Measurements from ENCODE around the gene ULK1. TPM values are rescaled to one million over a fixed set of nuclear protein-coding genes. Genes with fewer than 3 reads are reported as not detected.

ULK1 gene
- total RNA-seq, 1 experiment from 2014 or later: 34.2 TPM

- ATAC-seq: no peak
- RAD21 ChIA-PET (ENCODE audit: low non-redundant PET in 1 of 2, low total read pairs in 2 of 2, uncharacterized antibody in 2 of 2, unreplicated experiment in 2 of 2): no interaction called here
- no peaks in the 10 kb centered on the region for H3K9me3 ChIP-seq (ENCODE audit: control insufficient read depth in 1 of 2, insufficient read depth in 1 of 2, low read depth in 1 of 2, low read length in 2 of 2)
- intact Hi-C loops (cut with micrococcal nuclease): loop anchor here (2.0 kb wide), 1 partner anchor 34 kb away; no protein-coding TSS in a partner anchor
- H3K9ac ChIP-seq (ENCODE audit: low read length): peak overlapping the region; percentile 71
- BruUV-seq (replicated peaks): no TSS peak
- H3K79me2 ChIP-seq (ENCODE audit: insufficient read depth, low read length): no peaks in the 10 kb centered on the region
- no peaks in the 10 kb centered on the region for H4K20me1 ChIP-seq (ENCODE audit: insufficient read depth)
- H3K27me3 ChIP-seq (ENCODE audit: insufficient read depth, low read length): no peaks in the 10 kb centered on the region
- CTCF ChIA-PET: no interaction called here
- POLR2A ChIA-PET: no interaction called here
- no peaks in the 10 kb centered on the region for H3K9me2 ChIP-seq (ENCODE audit: insufficient read depth)
- DNase-seq (ENCODE audit: low read depth, low spot score): no peak
- peak overlapping the region; percentile 76; the same call in 1 of the 2 replicates for H3K27ac ChIP-seq (ENCODE audit: low read depth, low read length)
- TF ChIP-seq YY1 (IDR thresholded peaks at IDR 0.05; ENCODE audit: extremely low read depth, insufficient replicate concordance, low read depth, low read length) (no peak), POLR2AphosphoS5 (IDR thresholded peaks at IDR 0.05; ENCODE audit: low read depth, low read length) (no peak), SIN3A (IDR thresholded peaks at IDR 0.05; ENCODE audit: low read depth) (no peak), ZBTB33 (IDR thresholded peaks at IDR 0.05; ENCODE audit: extremely low read depth, insufficient replicate concordance, low read length) (no peak), ZNF274 (IDR thresholded peaks at IDR 0.05; ENCODE audit: low read depth, low read length) (no peak), CBX3 (IDR thresholded peaks at IDR 0.05; ENCODE audit: low read depth) (no peak), MAX (IDR thresholded peaks at IDR 0.05) (no peak), ZFX (IDR thresholded peaks at IDR 0.05) (no peak), ATF3 (IDR thresholded peaks at IDR 0.05) (no peak), RAD21 (IDR thresholded peaks at IDR 0.05; ENCODE audit: low read depth) (no peak)
- peak overlapping the region; percentile 96 for H3K4me2 ChIP-seq (ENCODE audit: low read length)
- H3K4me1 ChIP-seq (ENCODE audit: control insufficient read depth in 1 of 2, insufficient read depth in 2 of 2, low read length in 2 of 2): peaks cover 18 to 25% of the 10 kb centered on the region in 2 experiments
- no peak overlapping the region for H2AFZ ChIP-seq (ENCODE audit: low read depth, low read length, poor library complexity, severe bottlenecking)
- peaks cover 0 to 2% of the 10 kb centered on the region in 2 experiments; a peak in 1 of 4 replicates for H3K36me3 ChIP-seq (ENCODE audit: control insufficient read depth in 1 of 2, insufficient read depth in 2 of 2, low read length in 2 of 2)
- peak overlapping the region; percentile 55 to 61 for H3K4me3 ChIP-seq (replicated peaks in 1 of 2; ENCODE audit: low read depth in 1 of 2, low read length in 2 of 2)
Measured at GRCh38 chr12:131894981-131895639, 688 bp downstream of the ULK1 start.

All from HCT116 (cell line).